ENCODE data around the gene PI4KA. TPM values are rescaled to one million over a fixed set of nuclear protein-coding genes. Genes with fewer than 3 reads are reported as not detected.
"Not testable (repeated sequence)": the region's sequence is repeated elsewhere in the genome, so short reads cannot be mapped to it uniquely, and the experiment has no call there.

PI4KA gene
- total and polyA plus RNA-seq, 2 donors from 2014 or later, result 37.3 to 92.8 TPM

GRCh38 chr22:20671409-20672081 is 187.1 kb downstream of the PI4KA start:
- DNase-seq, result peak in 1 of 5 donors; percentile 4
- Histone ChIP-seq H3K9me3 (ENCODE audit: control insufficient read depth in 2 of 3, insufficient read depth in 1 of 3, low read length in 3 of 3) (no peaks in the 10 kb centered on the region), H3K4me3 (ENCODE audit: low read length in 3 of 3) (no peak overlapping the region), H3K9ac (ENCODE audit: low read length in 3 of 3) (no peak overlapping the region), H3K4me1 (ENCODE audit: control insufficient read depth in 2 of 3, insufficient read depth in 2 of 3, low read depth in 1 of 3, low read length in 3 of 3) (no peaks in the 10 kb centered on the region), H3K27me3 (ENCODE audit: control insufficient read depth, insufficient read depth, low read length) (peaks cover 12% of the 10 kb centered on the region), H3K27ac (ENCODE audit: low read depth in 2 of 2, low read length in 2 of 2) (no peak overlapping the region), H3K36me3 (ENCODE audit: control insufficient read depth in 2 of 3, insufficient read depth in 3 of 3, low read length in 3 of 3) (no peaks in the 10 kb centered on the region)
- intact Hi-C loops (cut with DNase I), result no loop called here
- FAIRE-seq, result peak; percentile 15
- TF ChIP-seq CTCF (IDR thresholded peaks at IDR 0.05; ENCODE audit: borderline replicate concordance, extremely low read depth, insufficient read depth), result no peak

DNA sequence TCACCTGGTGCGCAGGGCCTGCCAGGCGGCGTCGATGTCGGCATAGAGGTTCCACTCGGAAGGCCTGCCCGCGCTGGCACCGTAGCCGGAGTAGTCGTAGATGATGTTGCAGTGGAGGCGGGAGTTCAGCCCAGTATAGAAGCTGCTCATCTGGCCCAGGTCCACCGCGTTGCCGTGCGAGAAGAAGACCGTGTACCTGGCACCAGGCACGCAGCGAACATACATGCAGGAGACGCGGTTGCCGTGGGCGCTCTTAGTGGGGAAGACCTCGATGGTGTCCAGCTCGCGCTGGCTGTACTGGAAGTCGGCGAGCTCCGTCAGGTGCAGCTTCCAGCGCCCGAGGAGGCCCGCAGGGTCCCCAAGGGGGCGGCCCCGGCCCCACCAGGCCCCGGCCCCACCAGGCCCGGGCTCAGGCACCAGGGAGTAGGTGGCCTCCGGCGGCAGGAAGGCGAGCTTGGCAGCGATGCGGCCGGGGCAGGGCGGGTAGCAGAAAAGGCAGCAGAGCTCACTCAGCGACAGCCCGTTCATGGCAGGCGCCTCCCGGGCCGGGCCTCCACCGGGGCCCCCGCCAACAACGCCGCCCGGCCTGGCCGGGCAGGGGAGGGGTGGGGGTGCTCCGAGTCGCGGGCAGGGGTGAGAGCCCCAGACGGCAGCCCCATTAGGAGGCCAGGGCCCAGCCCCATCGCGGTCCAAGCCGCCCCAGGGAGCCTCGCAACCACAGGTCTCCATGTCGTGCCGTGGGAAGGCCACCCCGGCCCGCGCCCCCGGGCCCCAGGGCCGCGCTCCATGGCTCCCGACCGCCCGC is 188.0 kb downstream of the PI4KA start:
- H3K27me3 ChIP-seq (ENCODE audit: control insufficient read depth, insufficient read depth, low read length), result peaks cover 12% of the 10 kb centered on the region
- peak in 1 of 5 donors; percentile 4 for DNase-seq
- intact Hi-C loops (cut with DNase I); H3K4me1 ChIP-seq (ENCODE audit: control insufficient read depth in 2 of 3, insufficient read depth in 2 of 3, low read depth in 1 of 3, low read length in 3 of 3); H3K4me3 ChIP-seq (ENCODE audit: low read length in 3 of 3); H3K27ac ChIP-seq (ENCODE audit: low read depth in 2 of 2, low read length in 2 of 2); FAIRE-seq; H3K36me3 ChIP-seq (ENCODE audit: control insufficient read depth in 2 of 3, insufficient read depth in 3 of 3, low read length in 3 of 3); H3K9me3 ChIP-seq (ENCODE audit: control insufficient read depth in 2 of 3, insufficient read depth in 1 of 3, low read length in 3 of 3); H3K9ac ChIP-seq (ENCODE audit: low read length in 3 of 3): not testable (repeated sequence)

GRCh38 chr22:20669884-20670283 is 188.7 kb downstream of the PI4KA start:
- intact Hi-C loops (cut with DNase I); H3K9ac ChIP-seq (ENCODE audit: low read length in 3 of 3); FAIRE-seq: not testable (repeated sequence)

DNA sequence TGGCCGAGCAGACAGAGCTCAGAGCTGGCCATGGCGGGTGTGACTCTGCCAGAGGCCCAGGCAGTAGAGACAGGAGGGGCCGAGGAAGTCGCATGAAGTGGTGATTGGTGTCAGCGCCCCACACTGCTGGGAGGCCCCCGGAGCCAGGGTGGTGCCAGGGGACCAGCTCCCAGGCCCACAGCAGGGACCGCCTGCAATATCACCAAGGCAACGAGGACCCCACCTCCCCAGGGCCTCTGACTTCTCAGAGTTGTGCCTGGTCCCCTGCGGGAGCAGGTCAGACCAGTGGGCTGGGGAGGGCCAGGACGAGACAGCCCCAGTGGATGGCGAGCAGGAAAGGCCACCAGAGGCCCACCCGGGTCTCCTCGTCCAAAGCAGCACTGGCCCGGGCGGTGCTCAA is 189.1 kb downstream of the PI4KA start:
- H3K36me3 ChIP-seq (ENCODE audit: control insufficient read depth in 2 of 3, insufficient read depth in 3 of 3, low read length in 3 of 3); H3K9ac ChIP-seq (ENCODE audit: low read length in 3 of 3); H3K27ac ChIP-seq (ENCODE audit: low read depth in 2 of 2, low read length in 2 of 2); H3K4me3 ChIP-seq (ENCODE audit: low read length in 3 of 3); intact Hi-C loops (cut with DNase I); H3K9me3 ChIP-seq (ENCODE audit: control insufficient read depth in 2 of 3, insufficient read depth in 1 of 3, low read length in 3 of 3); FAIRE-seq; DNase-seq; H3K4me1 ChIP-seq (ENCODE audit: control insufficient read depth in 2 of 3, insufficient read depth in 2 of 3, low read depth in 1 of 3, low read length in 3 of 3): not testable (repeated sequence)
- H3K27me3 ChIP-seq (ENCODE audit: control insufficient read depth, insufficient read depth, low read length), result peaks cover 12% of the 10 kb centered on the region

More at GRCh38 chr22:20669884-20670283, 188.7 kb downstream of the PI4KA start:
- H3K9me3 ChIP-seq (ENCODE audit: control insufficient read depth in 2 of 3, insufficient read depth in 1 of 3, low read length in 3 of 3); DNase-seq; H3K4me1 ChIP-seq (ENCODE audit: control insufficient read depth in 2 of 3, insufficient read depth in 2 of 3, low read depth in 1 of 3, low read length in 3 of 3); H3K27ac ChIP-seq (ENCODE audit: low read depth in 2 of 2, low read length in 2 of 2); H3K36me3 ChIP-seq (ENCODE audit: control insufficient read depth in 2 of 3, insufficient read depth in 3 of 3, low read length in 3 of 3); H3K4me3 ChIP-seq (ENCODE audit: low read length in 3 of 3): not testable (repeated sequence)
- peaks cover 12% of the 10 kb centered on the region for H3K27me3 ChIP-seq (ENCODE audit: control insufficient read depth, insufficient read depth, low read length)

DNA sequence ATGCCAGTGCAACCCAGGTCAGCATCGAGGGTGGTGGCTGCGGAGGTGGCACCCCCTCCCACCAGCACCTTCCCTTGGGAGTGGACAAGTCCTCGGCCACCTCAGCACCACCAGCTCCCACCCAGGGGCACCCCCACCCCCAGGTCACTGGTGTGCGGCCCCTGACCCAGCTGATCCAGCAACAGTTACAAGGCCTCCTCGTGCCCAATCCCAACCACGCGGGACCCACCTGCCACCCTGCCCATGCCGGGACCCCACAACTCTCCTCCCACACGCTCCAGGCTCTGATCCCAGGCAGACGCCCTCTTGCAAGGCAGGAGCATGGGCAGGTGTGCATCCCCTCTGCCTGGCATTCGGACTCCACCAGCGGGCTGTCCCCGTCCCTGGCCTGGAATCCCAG is 189.8 kb downstream of the PI4KA start:
- FAIRE-seq; intact Hi-C loops (cut with DNase I); H3K4me1 ChIP-seq (ENCODE audit: control insufficient read depth in 2 of 3, insufficient read depth in 2 of 3, low read depth in 1 of 3, low read length in 3 of 3); H3K4me3 ChIP-seq (ENCODE audit: low read length in 3 of 3); H3K9me3 ChIP-seq (ENCODE audit: control insufficient read depth in 2 of 3, insufficient read depth in 1 of 3, low read length in 3 of 3); H3K27ac ChIP-seq (ENCODE audit: low read depth in 2 of 2, low read length in 2 of 2); DNase-seq; H3K36me3 ChIP-seq (ENCODE audit: control insufficient read depth in 2 of 3, insufficient read depth in 3 of 3, low read length in 3 of 3); H3K9ac ChIP-seq (ENCODE audit: low read length in 3 of 3): not testable (repeated sequence)
- peaks cover 12% of the 10 kb centered on the region for H3K27me3 ChIP-seq (ENCODE audit: control insufficient read depth, insufficient read depth, low read length)

DNA sequence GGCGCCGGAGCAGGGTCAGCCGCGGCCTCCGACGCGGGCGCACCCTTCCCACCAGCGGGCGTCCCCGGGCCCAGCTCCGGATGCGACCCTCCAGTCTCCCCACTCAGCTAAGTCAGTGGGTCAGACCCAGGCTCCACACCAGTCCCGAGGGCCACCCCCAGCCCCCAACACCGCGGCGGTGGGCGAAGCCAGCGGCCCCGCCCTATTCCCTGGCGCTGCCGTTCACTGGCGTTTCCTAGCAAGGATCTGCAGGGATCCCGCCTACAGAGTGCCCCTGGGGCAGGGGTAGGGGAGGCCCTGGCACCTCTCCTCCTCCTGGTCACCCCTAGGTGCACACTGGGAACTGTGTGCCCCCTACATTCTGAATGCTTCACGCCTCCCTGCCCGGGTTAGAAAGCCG is 190.4 kb downstream of the PI4KA start:
- H3K9ac ChIP-seq (ENCODE audit: low read length in 3 of 3); DNase-seq; H3K4me1 ChIP-seq (ENCODE audit: control insufficient read depth in 2 of 3, insufficient read depth in 2 of 3, low read depth in 1 of 3, low read length in 3 of 3); H3K36me3 ChIP-seq (ENCODE audit: control insufficient read depth in 2 of 3, insufficient read depth in 3 of 3, low read length in 3 of 3); H3K9me3 ChIP-seq (ENCODE audit: control insufficient read depth in 2 of 3, insufficient read depth in 1 of 3, low read length in 3 of 3); H3K27ac ChIP-seq (ENCODE audit: low read depth in 2 of 2, low read length in 2 of 2); FAIRE-seq; H3K4me3 ChIP-seq (ENCODE audit: low read length in 3 of 3); intact Hi-C loops (cut with DNase I): not testable (repeated sequence)
- H3K27me3 ChIP-seq (ENCODE audit: control insufficient read depth, insufficient read depth, low read length), result peaks cover 12% of the 10 kb centered on the region

GRCh38 chr22:20667548-20667947 is 191.1 kb downstream of the PI4KA start:
- H3K36me3 ChIP-seq (ENCODE audit: control insufficient read depth in 2 of 3, insufficient read depth in 3 of 3, low read length in 3 of 3); H3K4me1 ChIP-seq (ENCODE audit: control insufficient read depth in 2 of 3, insufficient read depth in 2 of 3, low read depth in 1 of 3, low read length in 3 of 3); H3K9me3 ChIP-seq (ENCODE audit: control insufficient read depth in 2 of 3, insufficient read depth in 1 of 3, low read length in 3 of 3); H3K9ac ChIP-seq (ENCODE audit: low read length in 3 of 3); FAIRE-seq; H3K4me3 ChIP-seq (ENCODE audit: low read length in 3 of 3); DNase-seq; H3K27ac ChIP-seq (ENCODE audit: low read depth in 2 of 2, low read length in 2 of 2); intact Hi-C loops (cut with DNase I): not testable (repeated sequence)
- peaks cover 11% of the 10 kb centered on the region for H3K27me3 ChIP-seq (ENCODE audit: control insufficient read depth, insufficient read depth, low read length)
